Esophagus muscularis mucosa (tissue), 4 donors: Measurements from ENCODE around the gene MYO6. TPM values are rescaled to one million over a fixed set of nuclear protein-coding genes. Genes with fewer than 3 reads are reported as not detected.

ENCODE experiments used
- DNase-seq: peaks from one replicate; pipeline ENCODE4 v3.0.0-alpha.2; 2017; ENCODE audit errors: extremely low spot score
- H3K27ac ChIP-seq, 4 donors: fragments of 200-600 bp; sonication (generic); replicated peaks in 1 of 4; 1 replicate in 3 of 4; 2 replicates in 1 of 4; pipeline ENCODE4 v1.5.1; 2016 to 2019; ENCODE audit warnings: mild to moderate bottlenecking in 1 of 4
- H3K27me3 ChIP-seq, 4 donors: fragments of 200-600 bp; sonication (generic); one replicate each; pipeline versions ENCODE4 v1.5.1 to v1.6.0; 2016 to 2019
- H3K36me3 ChIP-seq, 4 donors: fragments of 200-600 bp; sonication (generic); one replicate each; pipeline ENCODE4 v1.5.1; 2016 to 2019
- H3K4me1 ChIP-seq, 4 donors: fragments of 200-600 bp; sonication (generic); one replicate each; pipeline ENCODE4 v1.5.1; 2016 to 2019
- H3K4me3 ChIP-seq, 4 donors: fragments of 200-600 bp; sonication (generic); 1 replicate in 2 of 4; 2 replicates in 2 of 4; pipeline ENCODE4 v1.5.1; 2016 to 2019; ENCODE audit warnings: mild to moderate bottlenecking in 4 of 4, moderate library complexity in 1 of 4
- H3K9me3 ChIP-seq, 4 donors: fragments of 200-600 bp; sonication (generic); 1 replicate in 3 of 4; 2 replicates in 1 of 4; pipeline ENCODE4 v1.5.1; 2016 to 2019
- CTCF ChIP-seq, 3 experiments: fragments of 200-600 bp in 2 of 3; fragments of 450-650 bp in 1 of 3; sonication (generic) in 2 of 3; IDR thresholded peaks; one replicate each; pipeline ENCODE4 v1.5.1; 2017 to 2019; ENCODE audit warnings: antibody characterized with exemption in 3 of 3, mild to moderate bottlenecking in 2 of 3, moderate library complexity in 1 of 3
- EP300 ChIP-seq: sonication (generic); formaldehyde crosslinking; IDR thresholded peaks from one replicate; pipeline ENCODE4 v1.6.1; 2017; ENCODE audit warnings: antibody characterized with exemption
- POLR2A ChIP-seq: fragments of 450-650 bp; IDR thresholded peaks from one replicate; pipeline ENCODE4 v1.6.1; 2017; ENCODE audit warnings: antibody characterized with exemption, moderate library complexity, mild to moderate bottlenecking, low read depth
- POLR2AphosphoS5 ChIP-seq, 2 donors: sonication (generic); formaldehyde crosslinking; IDR thresholded peaks; one replicate each; pipeline ENCODE4 v1.6.1; 2017; ENCODE audit warnings: antibody characterized with exemption in 2 of 2
- WGBS: methylation state at CpG from one replicate; pipeline ENCODE4 v1.1.5; 2018; 5-methylcytosine and 5-hydroxymethylcytosine counted together
- intact Hi-C: fragments of 100-400 bp; cut with DNase I; formaldehyde crosslinking; loops from one replicate; pipeline ENCODE4 v1.15.1; 2023
- total RNA-seq, 4 donors: library from RNA; depleted of rRNA; stranded (reverse); fragments of >200 nt; gene quantifications; one replicate each; pipeline versions ENCODE4 v1.1.0 to v1.2.1, GENCODE V29; 2016

MYO6 gene
- total RNA-seq, 4 donors from 2014 or later, result 9.6 to 14.1 (median 12.3) TPM

DNA sequence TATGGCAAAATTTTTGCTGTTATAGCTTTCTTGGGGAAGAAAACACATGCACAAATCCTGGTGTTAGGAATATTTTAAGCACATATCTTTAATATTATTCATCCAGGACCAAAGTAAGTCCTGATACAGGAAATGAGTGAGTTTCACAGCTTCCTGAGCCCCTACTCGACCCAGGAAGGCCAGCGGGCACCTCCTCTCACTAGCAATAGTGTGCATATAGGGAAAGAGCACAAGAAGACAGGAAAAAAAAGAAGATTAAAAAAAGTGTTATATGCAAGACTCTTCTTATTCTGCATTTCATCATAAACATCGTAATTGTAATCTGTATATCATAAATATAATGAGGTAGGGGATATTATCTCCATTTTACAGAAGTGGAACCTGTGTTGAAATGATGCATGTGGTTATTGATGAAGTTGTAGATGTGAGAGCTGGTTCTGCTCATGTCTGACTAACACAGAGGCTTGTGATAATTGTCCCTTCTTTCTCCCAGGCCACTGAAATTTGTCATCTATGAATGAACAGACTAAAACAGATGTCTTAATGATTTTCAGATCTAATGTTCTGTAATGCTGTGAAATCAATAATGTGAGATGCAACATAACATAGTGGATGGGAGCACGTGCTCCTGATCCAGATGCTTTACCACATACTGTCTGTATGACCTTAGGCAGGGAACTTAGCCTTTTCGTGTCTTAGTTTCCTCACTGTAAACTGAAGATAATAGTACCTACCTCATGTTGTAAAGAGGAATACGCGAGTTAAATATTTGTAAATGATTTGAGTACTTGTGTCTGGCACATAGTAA lies 101.2 kb downstream of the MYO6 start:
- no peak for DNase-seq
- no peak overlapping the region for H3K27ac ChIP-seq
- H3K4me3 ChIP-seq, result no peak overlapping the region
- TF ChIP-seq EP300, result no peak
- no peak for TF ChIP-seq POLR2AphosphoS5 (IDR thresholded peaks at IDR 0.05)
- TF ChIP-seq POLR2A, result no peak
- TF ChIP-seq CTCF (IDR thresholded peaks at IDR 0.05), result no peak
- 90% methylated on average over 7 of the region's 7 CpGs for WGBS
- no peaks in the 10 kb centered on the region for H3K9me3 ChIP-seq
- H3K36me3 ChIP-seq, result no peaks in the 10 kb centered on the region
- H3K4me1 ChIP-seq, result no peaks in the 10 kb centered on the region
- no peaks in the 10 kb centered on the region for H3K27me3 ChIP-seq
- intact Hi-C loops, result no loop called here

DNA sequence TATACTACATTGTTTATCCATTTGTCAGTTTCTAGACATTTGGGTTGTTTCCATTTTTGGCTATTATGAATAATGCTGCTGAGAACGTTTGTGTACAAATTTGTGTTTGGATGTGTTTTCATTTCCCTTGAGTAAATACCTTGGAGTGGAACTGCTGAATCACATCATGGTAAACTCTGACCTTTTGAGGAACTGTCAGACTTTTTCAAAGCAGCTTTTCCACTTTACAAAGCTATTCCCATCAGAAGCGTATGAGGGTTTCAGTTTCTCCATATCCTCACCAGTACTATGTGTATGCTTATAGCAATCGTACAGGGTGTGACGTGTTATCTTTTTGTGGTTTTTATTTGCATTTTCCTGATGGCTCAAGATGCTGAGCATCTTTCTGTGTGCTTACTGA lies 103.7 kb downstream of the MYO6 start:
- no peak for TF ChIP-seq EP300
- TF ChIP-seq POLR2A, result no peak
- no peak for TF ChIP-seq CTCF (IDR thresholded peaks at IDR 0.05)
- TF ChIP-seq POLR2AphosphoS5 (IDR thresholded peaks at IDR 0.05), result no peak
- H3K4me1 ChIP-seq, result no peaks in the 10 kb centered on the region
- H3K4me3 ChIP-seq, result no peak overlapping the region
- H3K27me3 ChIP-seq, result no peaks in the 10 kb centered on the region
- H3K36me3 ChIP-seq, result peaks cover 0 to 14% (median 7%) of the 10 kb centered on the region in 4 donors
- no peaks in the 10 kb centered on the region for H3K9me3 ChIP-seq
- H3K27ac ChIP-seq, result no peak overlapping the region
- intact Hi-C loops, result no loop called here
- DNase-seq, result no peak
- WGBS, result 70% methylated on average over 4 of the region's 4 CpGs

GRCh38 chr6:75853806-75854205 lies 104.8 kb downstream of the MYO6 start:
- Histone ChIP-seq H3K27me3 (no peaks in the 10 kb centered on the region), H3K4me3 (no peak overlapping the region), H3K27ac (no peak overlapping the region), H3K36me3 (peaks cover 0 to 17% (median 9%) of the 10 kb centered on the region in 4 donors), H3K4me1 (no peaks in the 10 kb centered on the region), H3K9me3 (no peaks in the 10 kb centered on the region)
- WGBS, result 91% methylated on average over 2 of the region's 2 CpGs
- DNase-seq, result no peak
- intact Hi-C loops, result no loop called here
- TF ChIP-seq POLR2AphosphoS5 (IDR thresholded peaks at IDR 0.05) (no peak), CTCF (IDR thresholded peaks at IDR 0.05) (no peak), EP300 (no peak), POLR2A (no peak)

GRCh38 chr6:75855052-75855451 lies 106.0 kb downstream of the MYO6 start:
- TF ChIP-seq POLR2AphosphoS5 (IDR thresholded peaks at IDR 0.05), result no peak
- peak in 2 of 3 experiments; percentile 25 to 39 for TF ChIP-seq CTCF (IDR thresholded peaks at IDR 0.05)
- intact Hi-C loops, result no loop called here
- no peak overlapping the region for H3K27ac ChIP-seq
- H3K27me3 ChIP-seq, result no peaks in the 10 kb centered on the region
- DNase-seq, result no peak
- 32% methylated on average over 1 of the region's 1 CpG for WGBS
- H3K9me3 ChIP-seq, result no peaks in the 10 kb centered on the region
- peaks cover 0 to 28% (median 11%) of the 10 kb centered on the region in 4 donors for H3K36me3 ChIP-seq
- no peak overlapping the region for H3K4me3 ChIP-seq
- no peaks in the 10 kb centered on the region for H3K4me1 ChIP-seq

GRCh38 chr6:75856902-75857301 lies 107.9 kb downstream of the MYO6 start:
- 88% methylated on average over 1 of the region's 1 CpG for WGBS
- Histone ChIP-seq H3K4me1 (no peaks in the 10 kb centered on the region), H3K27me3 (no peaks in the 10 kb centered on the region), H3K9me3 (no peaks in the 10 kb centered on the region), H3K4me3 (no peak overlapping the region), H3K27ac (no peak overlapping the region), H3K36me3 (peaks cover 0 to 36% (median 14%) of the 10 kb centered on the region in 4 donors)
- intact Hi-C loops, result no loop called here
- no peak for DNase-seq
- TF ChIP-seq POLR2AphosphoS5 (IDR thresholded peaks at IDR 0.05) (no peak), CTCF (IDR thresholded peaks at IDR 0.05) (no peak)
